KOPT-K1 (cell line): ENCODE results near the gene FNDC10.

Experiments used
- H3K27ac ChIP-seq: fragments of 200-600 bp; sonication (generic); 2 replicates; pipeline ENCODE4 v1.5.1; 2016; ENCODE audit warnings: antibody characterized with exemption, mild to moderate bottlenecking, low read depth, low read length; ENCODE audit not compliant: poor library complexity, severe bottlenecking
- H3K36me3 ChIP-seq: fragments of 200-600 bp; sonication (generic); 2 replicates; pipeline ENCODE4 v1.5.1; 2017; ENCODE audit warnings: antibody characterized with exemption, mild to moderate bottlenecking, low read length, moderate library complexity; ENCODE audit not compliant: insufficient read depth
- H3K9me3 ChIP-seq: fragments of 200-600 bp; sonication (generic); 2 replicates; pipeline ENCODE4 v1.5.1; 2017; ENCODE audit warnings: antibody characterized with exemption, low read length, mild to moderate bottlenecking; ENCODE audit not compliant: insufficient read depth, poor library complexity, severe bottlenecking

Gene FNDC10

DNA sequence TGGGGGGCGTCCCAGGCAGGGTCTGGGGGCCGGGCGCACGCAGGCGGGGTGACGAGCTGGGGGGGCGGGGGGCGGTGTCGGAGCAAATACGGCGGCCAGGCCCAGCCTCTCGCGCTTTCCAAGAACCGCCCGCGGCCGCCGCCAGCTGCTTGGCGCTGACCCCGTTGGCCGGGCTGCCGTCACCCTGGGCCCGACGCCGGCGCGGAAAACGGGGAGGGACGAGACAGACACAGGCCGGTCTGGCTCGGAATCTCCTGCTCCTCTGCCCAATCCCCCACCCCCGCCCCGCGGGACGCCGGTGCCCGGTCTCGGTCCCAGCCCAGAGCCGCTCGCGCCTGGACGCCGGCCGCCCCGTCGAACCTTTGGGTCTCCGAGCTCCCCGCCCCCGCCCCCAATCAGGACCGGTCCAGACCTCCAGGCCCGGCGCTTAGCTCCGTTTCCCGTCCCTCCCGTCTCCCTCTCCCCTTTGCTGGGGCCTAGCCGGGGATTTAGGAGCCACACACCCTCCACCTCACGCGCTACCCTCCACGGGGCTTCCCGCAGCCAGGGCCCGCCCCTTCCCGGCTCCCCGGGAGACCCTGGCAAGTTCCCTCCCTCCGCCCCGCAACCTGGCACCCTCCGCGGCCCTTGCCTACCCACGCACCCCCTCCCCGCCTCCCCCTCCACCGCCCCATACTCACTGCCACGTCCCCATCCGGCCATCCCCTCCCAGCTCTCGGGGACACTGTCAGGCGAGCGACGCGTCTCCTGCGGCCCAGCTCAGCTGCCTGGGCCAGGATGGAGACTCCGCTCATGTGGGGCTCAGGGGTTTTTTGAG is 31.2 kb upstream of the FNDC10 start:
- H3K36me3 ChIP-seq, result peaks cover 2% of the 10 kb centered on the region; the same call in 1 of the 2 replicates
- H3K9me3 ChIP-seq, result no peaks in the 10 kb centered on the region
- H3K27ac ChIP-seq, result peak overlapping the region; percentile 77

DNA sequence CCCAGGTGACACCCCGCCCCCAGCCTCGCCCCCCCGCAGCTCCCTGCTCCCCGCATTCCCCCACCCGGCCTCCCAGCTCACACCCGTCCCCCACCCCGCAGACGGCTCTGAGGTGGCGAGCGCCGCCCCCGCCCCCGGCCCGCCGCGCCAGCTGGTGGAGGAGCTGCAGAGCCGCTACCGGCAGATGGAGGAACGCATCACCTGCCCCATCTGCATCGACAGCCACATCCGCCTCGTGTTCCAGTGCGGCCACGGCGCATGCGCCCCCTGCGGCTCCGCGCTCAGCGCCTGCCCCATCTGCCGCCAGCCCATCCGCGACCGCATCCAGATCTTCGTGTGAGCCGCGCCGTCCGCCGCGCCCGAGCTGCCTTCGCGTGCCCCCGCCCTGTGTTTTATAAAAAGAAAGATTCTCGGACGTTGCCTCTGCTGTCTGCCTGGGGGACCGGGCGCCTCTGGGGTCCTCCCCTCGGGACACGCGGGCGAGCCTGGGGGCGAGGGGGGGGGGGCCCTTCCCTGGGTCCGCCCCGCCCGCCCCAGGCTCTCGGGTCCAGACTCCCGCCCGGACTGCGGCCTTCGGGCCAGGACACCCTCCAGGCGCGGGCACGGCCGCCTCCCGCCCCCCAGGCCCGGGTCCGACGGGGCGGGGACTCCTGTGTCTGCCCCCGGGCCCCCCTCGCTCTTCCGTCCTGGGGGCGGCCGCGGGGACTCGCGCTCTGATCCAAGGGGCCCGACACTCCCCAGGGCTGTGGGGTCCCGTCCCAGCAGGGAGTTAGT is 30.4 kb upstream of the FNDC10 start:
- no peaks in the 10 kb centered on the region for H3K9me3 ChIP-seq
- H3K27ac ChIP-seq, result peak overlapping the region; percentile 77
- no peaks in the 10 kb centered on the region for H3K36me3 ChIP-seq

DNA sequence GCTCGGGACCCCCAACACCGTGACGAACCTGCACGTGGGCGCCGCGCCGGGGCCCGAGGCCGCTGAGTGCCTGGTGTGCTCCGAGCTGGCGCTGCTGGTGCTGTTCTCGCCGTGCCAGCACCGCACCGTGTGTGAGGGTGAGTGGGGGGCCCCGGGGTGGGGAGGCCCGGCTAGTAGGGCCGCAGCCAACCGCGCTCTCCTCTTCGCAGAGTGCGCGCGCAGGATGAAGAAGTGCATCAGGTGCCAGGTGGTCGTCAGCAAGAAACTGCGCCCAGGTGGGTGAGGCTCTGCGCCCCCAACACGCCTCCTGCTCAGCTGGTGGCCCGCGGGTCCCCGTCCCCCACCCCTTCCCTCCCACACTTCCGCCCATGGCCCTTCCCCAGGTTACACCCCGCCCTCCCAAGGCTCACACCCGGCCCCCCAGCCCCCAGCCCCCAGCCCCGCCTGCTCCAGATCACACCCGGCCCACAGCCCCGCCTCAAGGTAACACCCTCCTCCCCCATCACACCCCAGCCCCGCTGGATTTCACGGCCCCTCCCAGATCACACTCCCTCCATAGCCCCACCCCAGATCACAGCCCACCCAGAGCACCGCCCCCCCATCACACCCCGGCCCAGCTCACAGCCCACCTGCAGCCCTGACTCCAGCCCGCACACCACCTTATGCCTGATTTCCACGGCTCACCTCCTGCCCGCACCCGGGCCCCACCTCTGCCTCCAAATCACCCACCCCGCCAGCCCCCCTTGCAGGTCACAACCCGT is 29.7 kb upstream of the FNDC10 start:
- Histone ChIP-seq H3K27ac (peak overlapping the region; percentile 77), H3K36me3 (no peaks in the 10 kb centered on the region), H3K9me3 (no peaks in the 10 kb centered on the region)

DNA sequence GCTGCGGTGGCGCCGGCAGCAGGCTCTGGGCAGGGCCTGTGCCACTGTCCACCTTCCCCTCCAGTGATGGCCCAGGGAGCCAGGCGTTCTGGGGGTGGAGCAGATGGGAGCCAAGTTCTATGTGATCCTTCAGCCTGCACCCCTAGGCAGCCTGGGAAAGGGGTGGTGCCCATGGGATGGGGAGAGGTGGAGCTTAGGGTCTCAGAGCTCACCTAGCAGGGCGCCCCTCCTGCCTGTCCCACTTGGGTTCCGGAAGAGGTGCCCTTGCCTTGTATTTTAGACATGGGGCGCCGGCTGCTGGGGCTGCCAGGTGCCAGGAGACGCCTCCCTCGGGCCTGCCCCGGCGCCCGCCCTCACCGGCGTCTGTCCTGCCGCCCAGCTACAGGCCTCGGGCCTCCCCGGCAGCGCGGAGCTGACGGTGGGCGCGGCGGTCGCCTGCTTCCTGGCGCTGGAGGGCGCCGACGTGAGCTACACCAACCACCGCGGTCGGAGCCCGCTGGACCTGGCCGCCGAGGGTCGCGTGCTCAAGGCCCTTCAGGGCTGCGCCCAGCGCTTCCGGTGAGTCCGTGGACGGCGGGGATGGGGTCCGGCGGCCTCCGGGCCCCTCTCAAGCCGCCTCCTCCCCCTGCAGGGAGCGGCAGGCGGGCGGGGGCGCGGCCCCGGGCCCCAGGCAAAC is 29.0 kb upstream of the FNDC10 start:
- Histone ChIP-seq H3K27ac (peak overlapping the region; percentile 77), H3K9me3 (no peaks in the 10 kb centered on the region), H3K36me3 (no peaks in the 10 kb centered on the region)

DNA sequence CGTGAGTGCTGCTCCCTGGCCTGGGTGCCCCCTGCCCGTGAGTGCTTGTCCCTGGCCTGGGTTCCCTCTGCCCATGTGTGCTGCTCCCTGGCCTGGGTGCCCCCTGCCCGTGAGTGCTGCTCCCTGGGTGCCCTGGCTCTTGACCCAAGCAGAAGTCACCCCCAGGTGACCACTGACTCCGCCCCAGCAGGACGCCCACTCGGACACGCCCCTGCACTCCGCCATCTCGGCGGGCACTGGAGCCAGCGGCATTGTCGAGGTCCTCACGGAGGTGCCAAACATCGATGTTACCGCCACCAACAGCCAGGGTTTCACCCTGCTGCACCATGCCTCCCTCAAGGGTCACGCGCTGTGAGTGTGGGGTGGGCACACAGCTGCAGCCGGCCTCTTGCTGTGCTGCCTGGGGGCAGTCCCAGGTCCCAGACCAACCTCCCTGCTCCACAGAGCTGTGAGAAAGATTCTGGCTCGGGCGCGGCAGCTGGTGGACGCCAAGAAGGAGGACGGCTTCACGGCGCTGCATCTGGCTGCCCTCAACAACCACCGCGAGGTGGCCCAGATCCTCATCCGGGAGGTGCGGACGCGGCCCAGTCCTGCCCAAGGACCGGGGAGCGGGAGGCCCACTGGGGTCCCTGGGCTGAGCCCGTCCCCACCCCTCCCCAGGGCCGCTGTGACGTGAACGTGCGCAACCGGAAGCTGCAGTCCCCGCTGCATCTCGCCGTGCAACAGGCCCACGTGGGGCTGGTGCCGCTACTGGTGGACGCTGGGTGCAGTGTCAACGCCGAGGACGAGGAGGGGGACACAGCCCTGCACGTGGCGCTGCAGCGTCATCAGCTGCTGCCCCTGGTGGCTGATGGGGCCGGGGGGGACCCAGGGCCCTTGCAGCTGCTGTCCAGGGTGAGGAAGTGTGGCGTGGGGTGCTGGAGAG is 28.2 kb upstream of the FNDC10 start:
- Histone ChIP-seq H3K27ac (no peak overlapping the region), H3K36me3 (no peaks in the 10 kb centered on the region), H3K9me3 (no peaks in the 10 kb centered on the region)

DNA sequence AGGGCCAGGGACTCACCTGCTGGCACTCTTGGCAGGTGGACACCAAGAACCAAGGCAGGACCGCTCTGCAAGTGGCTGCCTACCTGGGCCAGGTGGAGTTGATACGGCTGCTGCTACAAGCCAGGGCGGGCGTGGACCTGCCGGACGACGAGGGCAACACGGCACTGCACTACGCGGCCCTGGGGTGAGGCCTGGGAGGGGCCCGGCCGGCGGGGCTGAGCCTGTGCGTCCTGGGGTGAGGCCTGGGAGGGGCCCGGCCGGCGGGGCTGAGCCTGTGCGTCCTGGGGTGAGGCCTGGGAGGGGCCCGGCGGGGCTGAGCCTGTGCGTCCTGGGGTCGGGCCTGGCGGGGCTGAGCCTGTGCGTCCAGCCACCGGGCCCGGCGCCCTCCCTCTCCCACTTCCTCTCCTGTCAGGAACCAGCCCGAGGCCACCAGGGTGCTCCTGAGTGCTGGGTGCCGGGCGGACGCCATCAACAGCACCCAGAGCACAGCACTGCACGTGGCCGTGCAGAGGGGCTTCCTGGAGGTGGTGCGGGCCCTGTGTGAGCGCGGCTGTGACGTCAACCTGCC is 27.4 kb upstream of the FNDC10 start:
- Histone ChIP-seq H3K9me3 (no peaks in the 10 kb centered on the region), H3K36me3 (no peaks in the 10 kb centered on the region), H3K27ac (no peak overlapping the region)

DNA sequence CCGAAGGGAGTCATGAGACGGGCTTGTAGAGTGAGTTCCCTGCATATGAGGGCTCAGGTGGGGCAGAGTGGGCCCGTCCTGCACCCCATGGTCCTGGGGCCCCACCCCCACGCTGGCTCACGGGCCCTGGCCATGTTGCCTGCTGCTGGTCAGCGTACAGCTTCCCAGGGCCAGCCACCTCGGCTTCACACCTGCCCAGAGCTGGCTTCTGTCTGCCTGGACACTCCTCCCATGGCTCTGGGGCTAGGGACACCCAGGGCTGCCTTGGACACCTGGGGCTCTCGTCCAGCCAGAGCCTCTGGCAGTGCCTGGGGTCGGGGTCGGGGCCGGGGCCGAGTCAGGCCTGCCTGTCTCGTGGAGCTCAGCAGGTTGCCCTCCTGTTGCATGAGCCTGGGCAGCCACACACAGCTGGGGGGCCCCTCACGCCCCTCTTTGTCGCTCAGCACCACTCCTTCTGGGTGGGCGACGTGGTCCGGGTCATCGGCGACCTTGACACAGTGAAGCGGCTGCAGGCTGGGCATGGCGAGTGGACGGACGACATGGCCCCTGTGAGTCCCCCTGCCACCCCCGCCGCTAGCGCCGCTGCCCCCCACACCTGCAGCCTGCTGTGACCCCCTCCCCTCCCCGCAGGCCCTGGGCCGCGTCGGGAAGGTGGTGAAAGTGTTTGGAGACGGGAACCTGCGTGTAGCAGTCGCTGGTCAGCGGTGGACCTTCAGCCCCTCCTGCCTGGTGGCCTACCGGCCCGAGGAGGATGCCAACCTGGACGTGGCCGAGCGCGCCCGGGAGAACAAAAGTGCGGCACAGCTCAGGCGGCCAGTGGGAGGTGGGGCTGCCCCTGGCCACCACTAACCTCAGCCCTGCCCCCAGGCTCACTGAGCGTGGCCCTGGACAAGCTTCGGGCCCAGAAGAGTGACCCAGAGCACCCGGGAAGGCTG is 26.5 kb upstream of the FNDC10 start:
- no peaks in the 10 kb centered on the region for H3K9me3 ChIP-seq
- no peak overlapping the region for H3K27ac ChIP-seq
- no peaks in the 10 kb centered on the region for H3K36me3 ChIP-seq

DNA sequence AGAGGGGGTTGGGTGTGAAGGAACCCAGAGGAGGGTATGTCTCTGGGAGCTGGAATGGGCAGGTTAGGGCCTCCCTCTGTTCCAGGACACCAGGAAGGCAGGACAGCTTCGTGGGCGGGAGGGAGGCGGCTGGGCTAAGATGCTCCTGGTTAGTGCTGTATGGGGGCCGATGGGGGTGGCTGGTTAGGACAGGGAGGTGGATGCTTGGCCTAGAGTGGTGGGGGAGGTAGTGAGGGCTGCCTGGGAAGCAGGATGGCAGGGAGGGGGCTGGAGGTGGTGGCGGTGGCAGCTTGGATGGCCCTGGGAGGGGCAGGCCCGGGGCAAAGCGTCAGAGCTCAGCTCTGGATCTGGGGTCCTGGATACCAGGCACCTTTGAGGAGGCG is 25.9 kb upstream of the FNDC10 start:
- no peak overlapping the region for H3K27ac ChIP-seq
- no peaks in the 10 kb centered on the region for H3K36me3 ChIP-seq
- no peaks in the 10 kb centered on the region for H3K9me3 ChIP-seq

DNA sequence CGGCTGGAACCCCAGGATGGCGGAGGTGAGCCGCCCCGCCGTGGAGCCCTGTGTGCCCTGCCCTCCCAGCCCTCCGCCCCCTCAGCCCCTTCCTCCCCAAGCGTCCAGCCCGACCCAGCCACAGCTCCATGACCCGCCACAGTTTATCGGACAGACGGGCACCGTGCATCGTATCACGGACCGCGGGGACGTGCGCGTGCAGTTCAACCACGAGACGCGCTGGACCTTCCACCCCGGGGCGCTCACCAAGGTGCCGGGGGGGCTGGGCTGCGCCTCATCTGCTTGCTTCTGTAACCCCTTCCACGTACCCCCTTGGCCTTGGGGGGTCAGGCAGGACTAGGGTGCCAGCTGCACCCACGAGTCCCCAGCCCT is 25.5 kb upstream of the FNDC10 start:
- Histone ChIP-seq H3K9me3 (no peaks in the 10 kb centered on the region), H3K36me3 (no peaks in the 10 kb centered on the region), H3K27ac (no peak overlapping the region)

DNA sequence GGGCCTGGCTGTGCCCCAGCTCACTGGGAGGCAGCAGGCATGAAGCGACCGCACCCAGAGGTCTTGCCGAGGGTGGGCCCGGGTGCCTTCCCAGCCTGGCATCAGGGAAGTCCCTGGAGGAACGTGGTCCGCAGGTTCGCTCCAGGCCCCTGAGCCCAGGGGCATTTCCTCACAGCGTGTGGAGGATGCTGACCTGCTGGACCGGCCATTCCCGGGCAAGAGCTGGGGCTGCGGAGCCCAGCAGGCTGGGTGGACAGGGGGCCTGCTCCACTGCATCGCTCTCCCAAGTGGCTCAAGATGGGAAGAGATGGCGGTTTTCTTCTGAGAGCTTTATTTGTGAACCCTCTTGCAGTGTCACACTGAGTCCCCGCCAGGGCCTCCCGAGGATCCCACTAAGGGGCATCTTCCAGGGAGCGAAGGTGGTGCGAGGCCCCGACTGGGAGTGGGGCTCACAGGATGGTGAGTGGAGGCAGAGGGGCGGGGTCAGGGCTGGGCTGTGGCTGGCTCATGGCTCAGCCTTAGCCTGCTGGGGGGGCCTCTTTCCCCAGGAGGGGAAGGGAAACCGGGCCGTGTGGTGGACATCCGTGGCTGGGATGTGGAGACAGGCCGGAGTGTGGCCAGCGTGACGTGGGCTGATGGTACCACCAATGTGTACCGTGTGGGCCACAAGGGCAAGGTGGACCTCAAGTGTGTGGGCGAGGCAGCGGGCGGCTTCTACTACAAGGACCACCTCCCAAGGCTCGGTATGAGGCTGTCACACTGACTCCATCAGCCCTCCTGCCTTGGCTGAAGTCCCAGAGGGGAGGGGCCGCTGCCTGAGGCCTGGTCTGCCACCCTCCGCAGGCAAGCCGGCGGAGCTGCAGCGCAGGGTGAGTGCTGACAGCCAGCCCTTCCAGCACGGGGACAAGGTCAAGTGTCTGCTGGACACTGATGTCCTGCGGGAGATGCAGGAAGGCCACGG is 24.8 kb upstream of the FNDC10 start:
- no peaks in the 10 kb centered on the region for H3K36me3 ChIP-seq
- no peak overlapping the region for H3K27ac ChIP-seq
- H3K9me3 ChIP-seq, result no peaks in the 10 kb centered on the region

DNA sequence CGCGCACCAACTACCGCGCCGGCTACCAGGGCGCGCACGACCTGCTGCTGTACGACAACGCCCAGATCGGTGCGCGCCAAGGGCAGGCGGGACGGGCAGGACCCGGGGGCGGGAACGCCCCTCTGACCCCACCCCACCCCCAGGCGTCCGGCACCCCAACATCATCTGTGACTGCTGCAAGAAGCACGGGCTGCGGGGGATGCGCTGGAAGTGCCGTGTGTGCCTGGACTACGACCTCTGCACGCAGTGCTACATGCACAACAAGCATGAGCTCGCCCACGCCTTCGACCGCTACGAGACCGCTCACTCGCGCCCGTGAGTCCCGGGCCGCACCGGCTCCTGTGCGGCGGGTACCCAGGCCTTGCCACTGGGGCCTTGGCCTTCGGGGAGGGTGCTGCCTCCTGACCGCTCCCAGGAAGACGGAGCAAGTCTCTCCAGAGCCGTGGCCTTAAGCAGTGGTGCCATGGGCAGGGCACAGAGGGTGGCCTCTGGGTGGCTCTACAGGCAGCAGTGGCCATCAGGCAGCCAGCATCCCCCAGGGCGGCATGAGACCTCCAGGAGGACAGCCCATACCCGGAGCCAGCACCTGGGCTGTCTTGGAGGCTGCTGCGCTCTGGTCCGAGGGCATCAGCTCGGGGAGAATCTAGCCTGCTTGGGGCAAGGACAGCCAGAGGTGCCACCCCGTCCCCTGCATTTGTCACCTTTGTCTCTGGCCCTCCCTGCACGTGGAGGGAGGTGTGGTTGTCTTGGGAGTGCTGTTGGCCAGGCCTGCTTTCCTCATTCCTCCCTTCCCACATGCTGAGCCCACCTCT is 23.9 kb upstream of the FNDC10 start:
- Histone ChIP-seq H3K36me3 (no peaks in the 10 kb centered on the region), H3K27ac (no peak overlapping the region), H3K9me3 (no peaks in the 10 kb centered on the region)
